Uterus (tissue), 4 donors: Measurements from ENCODE around the gene EDDM13. TPM values are rescaled to one million over a fixed set of nuclear protein-coding genes. Genes with fewer than 3 reads are reported as not detected.
"Not testable (repeated sequence)": the region's sequence is repeated elsewhere in the genome, so short reads cannot be mapped to it uniquely, and the experiment has no call there.

Experiments
- DNase-seq, 2 donors: peaks; one replicate each; pipeline ENCODE4 v3.0.0-alpha.2; 2019 to 2020
- H3K27ac ChIP-seq, 2 donors: fragments of 200-600 bp; sonication (generic); 1 replicate in 1 of 2; 2 replicates in 1 of 2; pipeline ENCODE4 v1.5.1; 2016 to 2018
- H3K27me3 ChIP-seq, 2 donors: fragments of 200-600 bp; sonication (generic); one replicate each; pipeline ENCODE4 v1.5.1; 2018 to 2019; ENCODE audit warnings: control low read depth in 1 of 2
- H3K36me3 ChIP-seq, 2 donors: fragments of 200-600 bp; sonication (generic); one replicate each; pipeline ENCODE4 v1.5.1; 2019; ENCODE audit warnings: control low read depth in 1 of 2
- H3K4me1 ChIP-seq, 2 donors: fragments of 200-600 bp; sonication (generic); one replicate each; pipeline ENCODE4 v1.5.1; 2018 to 2019; ENCODE audit warnings: control low read depth in 1 of 2
- H3K4me3 ChIP-seq, 2 donors: fragments of 200-600 bp; sonication (generic); 1 replicate in 1 of 2; 2 replicates in 1 of 2; pipeline ENCODE4 v1.5.1; 2018 to 2019; ENCODE audit warnings: mild to moderate bottlenecking in 1 of 2
- H3K9me3 ChIP-seq, 2 donors: fragments of 200-600 bp; sonication (generic); one replicate each; pipeline ENCODE4 v1.5.1; 2019; ENCODE audit warnings: control low read depth in 1 of 2
- CTCF ChIP-seq, 4 experiments: fragments of 200-600 bp in 2 of 4; fragments of 450-650 bp in 2 of 4; sonication (generic) in 2 of 4; IDR thresholded peaks; one replicate each; pipeline ENCODE4 v1.5.1; 2016 to 2019; ENCODE audit warnings: antibody characterized with exemption in 4 of 4, mild to moderate bottlenecking in 2 of 4, moderate library complexity in 1 of 4
- POLR2A ChIP-seq, 2 donors: fragments of 450-650 bp; IDR thresholded peaks; one replicate each; pipeline ENCODE4 v1.6.1; 2016; ENCODE audit warnings: antibody characterized with exemption in 2 of 2, mild to moderate bottlenecking in 1 of 2, moderate library complexity in 1 of 2
- intact Hi-C: fragments of 100-400 bp; cut with DNase I; formaldehyde crosslinking; loops from one replicate; pipeline ENCODE4 v1.15.1; 2023; ENCODE audit warnings: low total_unique reads
- total RNA-seq, 4 donors: library from RNA; depleted of rRNA in 3 of 4; stranded (reverse); fragments of >200 nt in 3 of 4; gene quantifications; one replicate each; pipeline versions ENCODE4 v1.1.0 to v1.2.4, GENCODE V29; 2014 to 2023
- donor health status: DM: yes; HTN: yes; CAD: no.

The EDDM13 gene
- total RNA-seq, 4 donors from 2014 or later: not detected

- no peaks in the 10 kb centered on the region for H3K9me3 ChIP-seq
- no peaks in the 10 kb centered on the region for H3K36me3 ChIP-seq
- H3K27me3 ChIP-seq: no peaks in the 10 kb centered on the region
- peak; percentile 24 to 54 (median 44) for TF ChIP-seq CTCF (IDR thresholded peaks at IDR 0.05)
- no peak for TF ChIP-seq POLR2A (IDR thresholded peaks at IDR 0.05)
- H3K4me1 ChIP-seq: no peaks in the 10 kb centered on the region
- DNase-seq: peak; percentile 37 to 44
- H3K4me3 ChIP-seq: no peak overlapping the region
- H3K27ac ChIP-seq: no peak overlapping the region
- intact Hi-C loops: loop anchor here (10.0 kb wide), 1 partner anchor 102 kb away; no protein-coding TSS in a partner anchor
Measured at GRCh38 chr19:56252699-56253422, 19.7 kb upstream of the EDDM13 start.

GRCh38 chr19:56253737-56254136, 18.8 kb upstream of the EDDM13 start:
- H3K27me3 ChIP-seq: no peaks in the 10 kb centered on the region
- no peak overlapping the region for H3K27ac ChIP-seq
- no peak for DNase-seq
- TF ChIP-seq POLR2A (IDR thresholded peaks at IDR 0.05): no peak
- peak; percentile 22 to 46 (median 33) for TF ChIP-seq CTCF (IDR thresholded peaks at IDR 0.05)
- intact Hi-C loops: loop anchor here (10.0 kb wide), 1 partner anchor 101 kb away; no protein-coding TSS in a partner anchor
- H3K36me3 ChIP-seq: no peaks in the 10 kb centered on the region
- H3K4me3 ChIP-seq: no peak overlapping the region
- H3K4me1 ChIP-seq: no peaks in the 10 kb centered on the region
- H3K9me3 ChIP-seq: no peaks in the 10 kb centered on the region

GRCh38 chr19:56258272-56258671, 14.3 kb upstream of the EDDM13 start:
- intact Hi-C loops: loop anchor here (10.0 kb wide), 1 partner anchor 97 kb away; no protein-coding TSS in a partner anchor
- Histone ChIP-seq H3K36me3 (no peaks in the 10 kb centered on the region), H3K27ac (no peak overlapping the region), H3K27me3 (no peaks in the 10 kb centered on the region), H3K4me1 (no peaks in the 10 kb centered on the region), H3K9me3 (no peaks in the 10 kb centered on the region), H3K4me3 (no peak overlapping the region)
- TF ChIP-seq POLR2A (IDR thresholded peaks at IDR 0.05) (no peak), CTCF (IDR thresholded peaks at IDR 0.05) (no peak)
- no peak for DNase-seq

- DNase-seq: no peak
- TF ChIP-seq POLR2A (IDR thresholded peaks at IDR 0.05) (no peak), CTCF (IDR thresholded peaks at IDR 0.05) (no peak)
Measured at GRCh38 chr19:56261145-56261544, 11.4 kb upstream of the EDDM13 start.

GRCh38 chr19:56261932-56262331, 10.6 kb upstream of the EDDM13 start:
- H3K4me3 ChIP-seq, H3K36me3 ChIP-seq, H3K27ac ChIP-seq, H3K4me1 ChIP-seq, intact Hi-C loops, DNase-seq, H3K27me3 ChIP-seq, H3K9me3 ChIP-seq: not testable (repeated sequence)

More at GRCh38 chr19:56261145-56261544, 11.4 kb upstream of the EDDM13 start:
- Histone ChIP-seq H3K27me3 (no peaks in the 10 kb centered on the region), H3K9me3 (no peaks in the 10 kb centered on the region), H3K27ac (no peak overlapping the region), H3K36me3 (no peaks in the 10 kb centered on the region), H3K4me3 (no peak overlapping the region), H3K4me1 (no peaks in the 10 kb centered on the region)
- intact Hi-C loops: no loop called here
